ENCODE measurements around the gene LMOD2.

- TF ChIP-seq, protein P1, sequence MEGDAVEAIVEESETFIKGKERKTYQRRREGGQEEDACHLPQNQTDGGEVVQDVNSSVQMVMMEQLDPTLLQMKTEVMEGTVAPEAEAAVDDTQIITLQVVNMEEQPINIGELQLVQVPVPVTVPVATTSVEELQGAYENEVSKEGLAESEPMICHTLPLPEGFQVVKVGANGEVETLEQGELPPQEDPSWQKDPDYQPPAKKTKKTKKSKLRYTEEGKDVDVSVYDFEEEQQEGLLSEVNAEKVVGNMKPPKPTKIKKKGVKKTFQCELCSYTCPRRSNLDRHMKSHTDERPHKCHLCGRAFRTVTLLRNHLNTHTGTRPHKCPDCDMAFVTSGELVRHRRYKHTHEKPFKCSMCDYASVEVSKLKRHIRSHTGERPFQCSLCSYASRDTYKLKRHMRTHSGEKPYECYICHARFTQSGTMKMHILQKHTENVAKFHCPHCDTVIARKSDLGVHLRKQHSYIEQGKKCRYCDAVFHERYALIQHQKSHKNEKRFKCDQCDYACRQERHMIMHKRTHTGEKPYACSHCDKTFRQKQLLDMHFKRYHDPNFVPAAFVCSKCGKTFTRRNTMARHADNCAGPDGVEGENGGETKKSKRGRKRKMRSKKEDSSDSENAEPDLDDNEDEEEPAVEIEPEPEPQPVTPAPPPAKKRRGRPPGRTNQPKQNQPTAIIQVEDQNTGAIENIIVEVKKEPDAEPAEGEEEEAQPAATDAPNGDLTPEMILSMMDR (IDR thresholded peaks at IDR 0.05; ENCODE audit: low read depth, low read length, poor library complexity, severe bottlenecking): no peak
- TF ChIP-seq EZH2phosphoT487 (IDR thresholded peaks at IDR 0.05; ENCODE audit: borderline replicate concordance, low read length): no peak
These were observed 3.3 kb upstream of the LMOD2 start for GRCh38 chr7:123652406-123652805.

Measured in DOHH2 (cell line).